GM12873 (cell line): ENCODE results near the gene SOCS7.
A peak's percentile ranks its signal among the peaks of the same experiment; 100 is the strongest.

ENCODE experiments used
- TF ChIP-seq, protein P1 (sequence below): IDR thresholded peaks from 2 replicates; pipeline ENCODE4 v1.5.1; 2012; ENCODE audit warnings: low read depth, mild to moderate bottlenecking, moderate library complexity, low read length, control low read depth; ENCODE audit not compliant: insufficient read depth; ENCODE audit errors: missing control alignments

SOCS7 gene

DNA sequence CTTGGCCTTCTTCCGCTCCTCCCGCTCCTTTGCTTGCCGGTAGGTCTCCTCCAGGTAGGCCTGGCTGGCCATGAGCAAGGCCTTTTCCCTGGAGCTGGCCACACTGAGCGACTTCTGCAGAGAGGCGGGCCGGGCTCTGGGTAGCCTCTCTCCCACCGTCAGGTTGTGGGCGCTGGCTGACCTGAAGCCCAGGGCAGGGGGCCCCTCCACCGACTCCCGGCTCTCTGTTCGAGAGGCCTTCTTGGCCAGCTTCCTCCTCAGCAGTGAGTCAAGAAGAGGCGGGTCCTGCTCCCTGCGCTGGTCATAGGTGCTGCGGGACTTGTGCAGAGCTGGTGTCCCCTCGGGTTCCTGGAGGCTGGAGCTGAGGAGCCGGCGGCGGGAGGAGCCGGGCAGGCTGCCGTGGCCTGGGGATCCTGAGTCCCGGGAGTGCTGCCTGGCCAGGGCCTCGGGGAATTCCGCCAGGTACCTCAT, 20.7 kb upstream of the SOCS7 start:
- TF ChIP-seq, protein P1, sequence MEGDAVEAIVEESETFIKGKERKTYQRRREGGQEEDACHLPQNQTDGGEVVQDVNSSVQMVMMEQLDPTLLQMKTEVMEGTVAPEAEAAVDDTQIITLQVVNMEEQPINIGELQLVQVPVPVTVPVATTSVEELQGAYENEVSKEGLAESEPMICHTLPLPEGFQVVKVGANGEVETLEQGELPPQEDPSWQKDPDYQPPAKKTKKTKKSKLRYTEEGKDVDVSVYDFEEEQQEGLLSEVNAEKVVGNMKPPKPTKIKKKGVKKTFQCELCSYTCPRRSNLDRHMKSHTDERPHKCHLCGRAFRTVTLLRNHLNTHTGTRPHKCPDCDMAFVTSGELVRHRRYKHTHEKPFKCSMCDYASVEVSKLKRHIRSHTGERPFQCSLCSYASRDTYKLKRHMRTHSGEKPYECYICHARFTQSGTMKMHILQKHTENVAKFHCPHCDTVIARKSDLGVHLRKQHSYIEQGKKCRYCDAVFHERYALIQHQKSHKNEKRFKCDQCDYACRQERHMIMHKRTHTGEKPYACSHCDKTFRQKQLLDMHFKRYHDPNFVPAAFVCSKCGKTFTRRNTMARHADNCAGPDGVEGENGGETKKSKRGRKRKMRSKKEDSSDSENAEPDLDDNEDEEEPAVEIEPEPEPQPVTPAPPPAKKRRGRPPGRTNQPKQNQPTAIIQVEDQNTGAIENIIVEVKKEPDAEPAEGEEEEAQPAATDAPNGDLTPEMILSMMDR: no peak

DNA sequence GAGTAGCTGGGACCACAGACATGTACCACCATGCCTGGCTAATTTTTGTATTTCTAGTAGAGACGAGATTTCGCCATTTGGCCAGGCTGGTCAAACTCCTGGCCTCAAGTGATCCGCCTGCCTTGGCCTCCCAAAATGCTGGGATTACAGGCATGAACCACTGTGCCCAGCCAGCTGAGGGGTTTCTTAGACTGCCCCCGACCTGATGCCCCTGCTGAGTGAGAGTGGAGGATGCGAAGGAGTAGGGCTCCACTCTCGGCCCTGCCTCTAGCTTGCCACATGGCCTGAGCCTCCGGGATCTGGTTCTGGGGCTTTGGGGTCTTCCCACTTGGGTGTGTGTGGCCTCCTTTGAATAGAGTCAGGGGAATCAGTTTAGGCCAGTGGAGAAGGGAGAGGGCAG, 18.9 kb upstream of the SOCS7 start:
- TF ChIP-seq, protein P1: no peak

DNA sequence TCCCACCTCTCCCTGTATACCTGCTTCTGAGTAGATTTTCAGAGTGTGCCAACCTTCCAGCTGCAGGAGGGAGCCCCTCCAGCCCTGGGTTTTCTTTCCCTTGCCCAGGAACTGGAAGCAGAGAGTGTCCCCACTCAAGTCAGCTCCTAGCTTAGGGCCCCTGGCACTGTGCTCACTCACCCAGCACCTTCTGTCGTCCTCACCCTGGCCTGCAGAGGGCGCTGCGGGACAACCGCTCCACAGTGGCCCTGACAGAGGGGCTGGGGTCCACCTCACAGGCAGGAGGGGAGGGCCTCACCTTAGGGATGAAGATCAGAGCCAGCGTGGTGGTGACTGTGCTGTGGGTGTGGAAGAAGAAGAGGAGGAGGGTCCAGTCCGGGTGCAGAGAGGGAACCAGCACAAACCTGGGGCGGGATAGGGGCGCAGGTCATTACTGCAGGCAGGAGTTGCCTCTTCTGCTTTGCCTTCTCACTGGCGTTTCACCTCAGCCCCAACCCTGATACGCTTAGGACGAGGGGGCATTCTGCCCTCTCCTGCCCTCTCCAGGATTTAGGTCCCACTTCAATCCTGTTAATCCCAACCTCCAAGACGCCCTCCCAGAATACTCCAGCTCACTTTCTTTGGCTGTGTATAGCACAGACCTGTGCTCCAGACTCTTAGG, 17.9 kb upstream of the SOCS7 start:
- TF ChIP-seq, protein P1: peak; percentile 81

DNA sequence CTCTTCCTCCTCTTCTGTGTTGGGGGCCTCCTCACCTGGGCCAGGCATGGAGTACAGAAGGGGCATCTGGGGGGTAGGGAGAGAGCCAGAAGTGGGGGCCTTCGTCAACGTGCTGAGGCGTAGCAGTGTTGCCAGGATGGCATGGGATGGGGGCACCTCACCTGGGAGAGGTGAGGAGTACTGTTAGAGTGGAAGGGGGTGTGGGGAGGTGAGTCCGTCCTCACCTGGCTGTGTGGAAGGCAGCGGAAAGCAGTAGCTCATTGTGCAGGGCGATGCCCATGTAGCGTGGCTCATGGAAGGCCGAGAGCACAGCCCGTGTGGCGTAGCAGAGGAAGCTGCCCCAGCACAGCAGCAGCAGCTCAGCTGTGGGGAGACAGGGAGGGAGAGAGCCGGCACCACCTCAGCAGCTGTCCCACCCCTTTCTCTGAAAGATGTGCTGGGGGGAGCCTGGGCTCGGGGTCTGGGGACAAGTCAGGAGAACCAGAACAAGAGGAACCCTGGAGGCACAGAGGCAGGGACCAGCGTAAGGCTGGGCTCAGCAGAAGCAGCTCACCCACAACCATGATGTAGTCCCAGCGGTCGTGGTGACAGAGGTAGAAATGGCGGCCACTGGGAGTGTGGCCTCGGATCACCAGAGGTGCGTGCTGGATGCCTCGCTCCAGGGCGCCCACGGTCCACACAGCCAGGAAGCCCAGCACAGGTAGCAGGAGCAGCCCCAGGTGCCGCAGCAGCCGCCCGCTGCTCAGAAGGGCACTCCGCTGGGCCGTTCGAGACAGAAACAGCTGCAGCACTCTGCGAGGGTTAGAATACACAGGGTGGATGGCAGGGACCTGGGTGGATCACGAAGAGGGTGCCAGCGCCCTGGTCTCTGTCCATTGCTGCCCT, 16.9 kb upstream of the SOCS7 start:
- TF ChIP-seq, protein P1: no peak

DNA sequence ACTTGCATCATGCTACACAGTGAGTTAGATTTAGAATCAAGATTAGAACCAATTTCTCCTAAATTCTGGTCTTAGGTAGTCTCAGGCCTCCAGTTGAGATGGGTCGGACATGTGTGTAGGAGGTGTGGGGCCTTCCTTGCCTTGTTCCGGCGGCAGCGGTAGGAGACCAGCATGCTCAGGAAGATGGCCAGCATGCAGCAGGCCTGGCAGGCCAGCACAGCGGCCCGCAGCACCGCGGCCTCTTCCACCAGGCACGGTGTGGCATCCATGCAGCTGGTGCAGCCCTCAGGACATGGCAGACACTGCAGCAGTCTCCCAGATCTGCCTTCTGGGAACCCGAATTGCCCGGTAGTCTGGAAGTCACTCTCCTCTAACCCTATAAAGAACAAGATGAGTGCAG, 14.8 kb upstream of the SOCS7 start:
- TF ChIP-seq, protein P1: no peak

DNA sequence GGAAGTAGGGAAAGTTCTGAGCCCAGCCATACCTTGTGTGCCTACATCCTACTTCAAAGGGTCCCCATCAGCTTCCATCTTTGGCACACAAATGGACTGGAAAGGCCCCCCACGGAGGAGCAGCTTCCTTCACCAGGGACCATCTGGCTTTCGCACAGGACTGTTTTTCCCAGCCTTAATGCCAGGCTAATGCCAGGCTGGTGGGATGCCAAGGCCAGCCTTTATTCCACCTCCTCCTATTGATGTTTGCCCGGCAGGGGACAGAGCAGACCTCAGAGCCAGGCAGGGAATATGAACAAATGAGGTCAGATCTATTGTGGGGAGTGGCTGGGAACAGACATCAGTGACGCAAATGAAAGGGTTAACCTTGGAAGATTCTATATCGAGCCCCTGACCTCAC, 13.6 kb upstream of the SOCS7 start:
- TF ChIP-seq, protein P1: no peak

DNA sequence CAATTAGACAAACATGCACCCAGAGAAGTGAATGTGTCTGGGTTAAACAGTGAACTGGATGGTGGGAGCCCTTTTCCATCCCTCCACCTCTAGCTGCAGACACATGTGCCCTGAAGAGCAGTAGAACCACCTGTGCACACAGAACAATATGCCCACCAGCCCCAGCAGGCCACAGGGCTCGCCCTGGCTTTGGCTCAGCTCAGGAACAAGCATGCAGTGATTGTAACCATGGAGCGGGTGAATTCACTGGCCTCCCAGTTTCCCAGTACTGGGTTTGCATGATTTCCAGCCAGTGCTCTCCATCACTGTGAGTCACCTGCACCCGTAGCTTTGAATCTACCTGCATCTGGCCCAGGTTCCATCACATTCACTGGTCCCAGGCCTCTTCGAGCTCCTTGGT, 13.1 kb upstream of the SOCS7 start:
- TF ChIP-seq, protein P1: no peak
